ENCODE measurements around the gene DNAH11. TPM values are rescaled to one million over a fixed set of nuclear protein-coding genes. Genes with fewer than 3 reads are reported as not detected.

Gene DNAH11
- polyA plus RNA-seq, 1 donor from 2014 or later = 0.16 TPM

DNA sequence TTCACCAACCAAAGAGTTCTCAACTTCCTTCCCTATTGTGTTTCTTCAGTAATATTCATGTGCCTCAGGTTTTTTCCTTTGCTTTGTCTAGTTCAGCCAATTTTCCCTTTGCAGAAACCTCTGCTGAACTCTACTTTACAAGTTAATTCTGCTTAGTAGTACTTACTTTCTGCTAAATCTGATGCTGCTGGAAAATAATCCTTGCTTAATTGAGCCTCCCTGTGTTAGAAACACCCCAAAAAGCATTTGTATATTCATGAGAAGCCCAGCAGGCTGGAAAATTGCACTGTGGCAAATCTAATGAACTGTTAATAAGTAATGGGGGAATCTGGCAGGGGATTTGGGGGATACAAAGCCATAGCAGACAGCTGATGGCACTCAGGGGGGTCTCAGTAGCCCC lies 324.4 kb downstream of the DNAH11 start:
- Histone ChIP-seq H3K9me2 (ENCODE audit: insufficient read depth, low read length) (no peaks in the 10 kb centered on the region), H3K4me3 (ENCODE audit: low read length) (no peak overlapping the region), H3K4me2 (ENCODE audit: low read length) (no peak overlapping the region), H3K27me3 (ENCODE audit: insufficient read depth, low read depth, low read length) (no peaks in the 10 kb centered on the region), H3K9ac (ENCODE audit: low read length) (no peak overlapping the region), H3K9me3 (ENCODE audit: low read length) (no peaks in the 10 kb centered on the region), H3K36me3 (ENCODE audit: insufficient read depth, low read length) (no peaks in the 10 kb centered on the region), H3K79me2 (replicated peaks; ENCODE audit: insufficient read depth, low read length) (no peaks in the 10 kb centered on the region), H2AFZ (ENCODE audit: low read depth, low read length) (no peak overlapping the region), H3K27ac (ENCODE audit: low read length) (peak overlapping the region; percentile 14), H4K20me1 (ENCODE audit: insufficient read depth) (no peaks in the 10 kb centered on the region), H3F3A (ENCODE audit: insufficient read depth, low read length, poor library complexity, severe bottlenecking) (peaks cover 7% of the 10 kb centered on the region)
- TF ChIP-seq RAD21 (conservative IDR thresholded peaks at IDR 0.05) (no peak), POLR2AphosphoS5 (IDR thresholded peaks at IDR 0.05) (no peak), MXI1 (conservative IDR thresholded peaks at IDR 0.05; ENCODE audit: poor library complexity, severe bottlenecking) (no peak), TAF1 (IDR thresholded peaks at IDR 0.05; ENCODE audit: low read depth) (no peak), EP300 (conservative IDR thresholded peaks at IDR 0.05; ENCODE audit: poor library complexity, severe bottlenecking) (no peak), SMC3 (conservative IDR thresholded peaks at IDR 0.05; ENCODE audit: poor library complexity) (no peak), EZH2 (IDR thresholded peaks at IDR 0.05; ENCODE audit: borderline replicate concordance, insufficient read depth, low read length, poor library complexity, severe bottlenecking) (no peak)
- TF ChIP-seq, protein P1, sequence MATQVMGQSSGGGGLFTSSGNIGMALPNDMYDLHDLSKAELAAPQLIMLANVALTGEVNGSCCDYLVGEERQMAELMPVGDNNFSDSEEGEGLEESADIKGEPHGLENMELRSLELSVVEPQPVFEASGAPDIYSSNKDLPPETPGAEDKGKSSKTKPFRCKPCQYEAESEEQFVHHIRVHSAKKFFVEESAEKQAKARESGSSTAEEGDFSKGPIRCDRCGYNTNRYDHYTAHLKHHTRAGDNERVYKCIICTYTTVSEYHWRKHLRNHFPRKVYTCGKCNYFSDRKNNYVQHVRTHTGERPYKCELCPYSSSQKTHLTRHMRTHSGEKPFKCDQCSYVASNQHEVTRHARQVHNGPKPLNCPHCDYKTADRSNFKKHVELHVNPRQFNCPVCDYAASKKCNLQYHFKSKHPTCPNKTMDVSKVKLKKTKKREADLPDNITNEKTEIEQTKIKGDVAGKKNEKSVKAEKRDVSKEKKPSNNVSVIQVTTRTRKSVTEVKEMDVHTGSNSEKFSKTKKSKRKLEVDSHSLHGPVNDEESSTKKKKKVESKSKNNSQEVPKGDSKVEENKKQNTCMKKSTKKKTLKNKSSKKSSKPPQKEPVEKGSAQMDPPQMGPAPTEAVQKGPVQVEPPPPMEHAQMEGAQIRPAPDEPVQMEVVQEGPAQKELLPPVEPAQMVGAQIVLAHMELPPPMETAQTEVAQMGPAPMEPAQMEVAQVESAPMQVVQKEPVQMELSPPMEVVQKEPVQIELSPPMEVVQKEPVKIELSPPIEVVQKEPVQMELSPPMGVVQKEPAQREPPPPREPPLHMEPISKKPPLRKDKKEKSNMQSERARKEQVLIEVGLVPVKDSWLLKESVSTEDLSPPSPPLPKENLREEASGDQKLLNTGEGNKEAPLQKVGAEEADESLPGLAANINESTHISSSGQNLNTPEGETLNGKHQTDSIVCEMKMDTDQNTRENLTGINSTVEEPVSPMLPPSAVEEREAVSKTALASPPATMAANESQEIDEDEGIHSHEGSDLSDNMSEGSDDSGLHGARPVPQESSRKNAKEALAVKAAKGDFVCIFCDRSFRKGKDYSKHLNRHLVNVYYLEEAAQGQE (IDR thresholded peaks at IDR 0.05; ENCODE audit: borderline replicate concordance) = no peak
- TF ChIP-seq, protein P2, sequence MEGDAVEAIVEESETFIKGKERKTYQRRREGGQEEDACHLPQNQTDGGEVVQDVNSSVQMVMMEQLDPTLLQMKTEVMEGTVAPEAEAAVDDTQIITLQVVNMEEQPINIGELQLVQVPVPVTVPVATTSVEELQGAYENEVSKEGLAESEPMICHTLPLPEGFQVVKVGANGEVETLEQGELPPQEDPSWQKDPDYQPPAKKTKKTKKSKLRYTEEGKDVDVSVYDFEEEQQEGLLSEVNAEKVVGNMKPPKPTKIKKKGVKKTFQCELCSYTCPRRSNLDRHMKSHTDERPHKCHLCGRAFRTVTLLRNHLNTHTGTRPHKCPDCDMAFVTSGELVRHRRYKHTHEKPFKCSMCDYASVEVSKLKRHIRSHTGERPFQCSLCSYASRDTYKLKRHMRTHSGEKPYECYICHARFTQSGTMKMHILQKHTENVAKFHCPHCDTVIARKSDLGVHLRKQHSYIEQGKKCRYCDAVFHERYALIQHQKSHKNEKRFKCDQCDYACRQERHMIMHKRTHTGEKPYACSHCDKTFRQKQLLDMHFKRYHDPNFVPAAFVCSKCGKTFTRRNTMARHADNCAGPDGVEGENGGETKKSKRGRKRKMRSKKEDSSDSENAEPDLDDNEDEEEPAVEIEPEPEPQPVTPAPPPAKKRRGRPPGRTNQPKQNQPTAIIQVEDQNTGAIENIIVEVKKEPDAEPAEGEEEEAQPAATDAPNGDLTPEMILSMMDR (IDR thresholded peaks at IDR 0.05; ENCODE audit: poor library complexity, severe bottlenecking) = no peak

- H3K9me2 ChIP-seq (ENCODE audit: insufficient read depth, low read length) = no peaks in the 10 kb centered on the region
- no peaks in the 10 kb centered on the region for H3K36me3 ChIP-seq (ENCODE audit: insufficient read depth, low read length)
- no peaks in the 10 kb centered on the region for H4K20me1 ChIP-seq (ENCODE audit: insufficient read depth)
- no peaks in the 10 kb centered on the region for H3K27me3 ChIP-seq (ENCODE audit: insufficient read depth, low read depth, low read length)
- TF ChIP-seq, protein P2 (IDR thresholded peaks at IDR 0.05; ENCODE audit: poor library complexity, severe bottlenecking) = no peak
- peak; percentile 44 for TF ChIP-seq EP300 (conservative IDR thresholded peaks at IDR 0.05; ENCODE audit: poor library complexity, severe bottlenecking)
- no peak for TF ChIP-seq MXI1 (conservative IDR thresholded peaks at IDR 0.05; ENCODE audit: poor library complexity, severe bottlenecking)
- TF ChIP-seq POLR2AphosphoS5 (IDR thresholded peaks at IDR 0.05) = peak; percentile 55
- TF ChIP-seq TAF1 (IDR thresholded peaks at IDR 0.05; ENCODE audit: low read depth) = no peak
- H3K9ac ChIP-seq (ENCODE audit: low read length) = no peak overlapping the region
- H3K27ac ChIP-seq (ENCODE audit: low read length) = peak overlapping the region; percentile 14
- H2AFZ ChIP-seq (ENCODE audit: low read depth, low read length) = no peak overlapping the region
- H3F3A ChIP-seq (ENCODE audit: insufficient read depth, low read length, poor library complexity, severe bottlenecking) = peaks cover 7% of the 10 kb centered on the region
- no peaks in the 10 kb centered on the region for H3K79me2 ChIP-seq (replicated peaks; ENCODE audit: insufficient read depth, low read length)
- H3K9me3 ChIP-seq (ENCODE audit: low read length) = no peaks in the 10 kb centered on the region
- no peak overlapping the region for H3K4me3 ChIP-seq (ENCODE audit: low read length)
- H3K4me2 ChIP-seq (ENCODE audit: low read length) = no peak overlapping the region
Observed at GRCh38 chr7:21867816-21868575, 325.2 kb downstream of the DNAH11 start.

All from neural cell (in vitro differentiated cells).